ENCODE measurements around the gene USP6.

DNA sequence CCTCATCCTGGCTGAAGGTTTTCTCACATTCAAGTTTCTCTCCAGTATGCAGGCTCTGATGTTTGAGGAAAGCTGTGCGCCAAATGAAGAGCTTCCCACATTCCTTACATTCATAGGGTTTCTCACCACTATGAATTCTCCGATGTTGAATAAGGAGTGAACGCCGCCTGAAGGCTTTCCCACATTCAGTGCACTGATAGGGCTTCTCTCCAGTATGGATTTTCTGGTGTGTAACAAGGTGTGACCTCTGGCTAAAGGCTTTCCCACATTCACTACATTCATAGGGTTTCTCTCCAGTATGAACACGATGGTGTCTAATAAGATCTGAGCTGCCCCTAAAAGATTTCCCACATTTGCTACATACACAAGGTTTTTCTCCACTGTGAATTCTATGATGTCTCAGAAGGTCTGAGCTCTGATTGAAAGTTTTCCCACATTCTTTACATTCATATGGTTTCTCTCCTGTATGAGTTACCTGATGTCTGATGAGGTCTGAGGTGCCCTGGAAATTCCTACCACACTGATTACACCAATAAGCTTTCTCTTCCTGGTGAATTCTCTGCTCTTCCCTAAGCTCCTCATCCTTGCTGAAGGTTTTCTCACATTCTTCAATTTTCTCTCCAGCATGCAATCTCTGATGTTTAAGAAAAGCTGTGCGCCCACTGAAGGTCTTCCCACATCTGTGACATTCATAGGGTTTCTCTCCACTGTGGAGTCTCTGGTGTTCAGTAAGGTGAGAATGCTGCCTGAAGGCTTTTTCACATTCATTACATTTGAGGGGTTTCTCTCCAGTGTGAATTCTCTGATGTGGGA lies 67.0 kb downstream of the USP6 start:
- no peak for TF ChIP-seq GATA2 (IDR thresholded peaks at IDR 0.05; ENCODE audit: low read depth, low read length)
- no peak for TF ChIP-seq GATA3 (IDR thresholded peaks at IDR 0.05; ENCODE audit: low read depth, low read length)
